B cell (primary cell): ENCODE measurements around the gene SCARB2. TPM values are rescaled to one million over a fixed set of nuclear protein-coding genes. Genes with fewer than 3 reads are reported as not detected.

Source experiments
- ATAC-seq: fragments of 200-7000 bp; cut with Tn5 transposase; one replicate; pipeline ENCODE4 v1.10.0; 2021; ENCODE audit warnings: low read depth, mild to moderate bottlenecking, moderate number of reproducible peaks, moderate library complexity
- CTCF ChIA-PET: fragments of 350-600 bp; sonication (Branson Sonifier 250); formaldehyde crosslinking; loops from one replicate; lab custom pipeline; 2021; ENCODE audit warnings: antibody characterized with exemption, inconsistent platforms; lab: Charles Lee
- POLR2A ChIA-PET: fragments of 350-600 bp; sonication (Branson Sonifier 250); formaldehyde crosslinking; loops from one replicate; lab custom pipeline; 2021; ENCODE audit warnings: antibody characterized with exemption; lab: Charles Lee
- DNase-seq: peaks from one replicate; pipeline ENCODE4 v3.0.0; 2013
- H2AFZ ChIP-seq: 2 replicates; pipeline ENCODE4 v1.6.1; 2012; ENCODE audit warnings: mild to moderate bottlenecking, low read depth, low read length; ENCODE audit not compliant: insufficient read depth, poor library complexity, severe bottlenecking
- H3K27ac ChIP-seq, 2 donors: 1 replicate in 1 of 2; 2 replicates in 1 of 2; pipeline ENCODE4 v1.5.1; 2012 to 2013; ENCODE audit warnings: low read length in 2 of 2, mild to moderate bottlenecking in 2 of 2, moderate library complexity in 1 of 2
- H3K27me3 ChIP-seq, 4 experiments: fragments of 200-600 bp in 1 of 4; sonication (generic) in 1 of 4; replicated peaks in 1 of 4; 1 replicate in 2 of 4; 2 replicates in 2 of 4; pipeline versions ENCODE4 v1.6.1 to v1.7.0; 2013 to 2016; ENCODE audit warnings: low read length in 3 of 4, mild to moderate bottlenecking in 2 of 4, mixed read lengths in 1 of 4, moderate library complexity in 1 of 4; ENCODE audit not compliant: insufficient read depth in 4 of 4, control insufficient read depth in 3 of 4; ENCODE audit errors: control extremely low read depth in 1 of 4
- H3K36me3 ChIP-seq, 2 experiments: replicated peaks in 1 of 2; 1 replicate in 1 of 2; 2 replicates in 1 of 2; pipeline versions ENCODE4 v1.6.1 to v1.7.1; 2013; ENCODE audit warnings: low read length in 1 of 2; ENCODE audit not compliant: insufficient read depth in 2 of 2, control insufficient read depth in 1 of 2; ENCODE audit errors: control extremely low read depth in 1 of 2, extremely low read depth in 1 of 2
- H3K4me1 ChIP-seq, 2 donors: fragments of 200-600 bp in 1 of 2; sonication (generic) in 1 of 2; 1 replicate in 1 of 2; 2 replicates in 1 of 2; pipeline versions ENCODE4 v1.5.1 to v1.6.1; 2013 to 2017; ENCODE audit warnings: low read length in 2 of 2; ENCODE audit not compliant: control insufficient read depth in 2 of 2, insufficient read depth in 2 of 2
- H3K4me2 ChIP-seq: replicated peaks from 2 replicates; pipeline ENCODE3; 2012; ENCODE audit warnings: mild to moderate bottlenecking, low read depth, low read length; ENCODE audit not compliant: poor library complexity, severe bottlenecking
- H3K4me3 ChIP-seq, 5 experiments: fragments of 200-600 bp in 1 of 5; sonication (generic) in 1 of 5; 1 replicate in 3 of 5; 2 replicates in 2 of 5; pipeline versions ENCODE4 v1.5.1 to v1.7.0; 2011 to 2016; ENCODE audit warnings: low read length in 4 of 5, mild to moderate bottlenecking in 4 of 5, low read depth in 2 of 5, control low read depth in 1 of 5, moderate library complexity in 1 of 5; ENCODE audit not compliant: insufficient read depth in 1 of 5; ENCODE audit errors: control extremely low read depth in 1 of 5, extremely low read depth in 1 of 5
- H3K79me2 ChIP-seq: fragments of 200-600 bp; sonication (generic); one replicate; pipeline ENCODE4 v1.6.0; 2016; ENCODE audit warnings: low read length; ENCODE audit not compliant: control insufficient read depth, insufficient read depth
- H3K9ac ChIP-seq: fragments of 200-600 bp; sonication (generic); 2 replicates; pipeline ENCODE4 v1.6.1; 2017; ENCODE audit warnings: mild to moderate bottlenecking, low read length, moderate library complexity
- H3K9me3 ChIP-seq, 3 donors: one replicate each; pipeline versions ENCODE4 v1.6.1 to v1.7.1; 2013; ENCODE audit warnings: low read length in 2 of 3; ENCODE audit not compliant: control insufficient read depth in 2 of 3, insufficient read depth in 1 of 3; ENCODE audit errors: control extremely low read depth in 1 of 3
- H4K20me1 ChIP-seq: 2 replicates; pipeline ENCODE4 v1.6.0; 2012; ENCODE audit warnings: mild to moderate bottlenecking, low read length; ENCODE audit not compliant: insufficient read depth, control insufficient read depth, poor library complexity, severe bottlenecking
- H3K27ac Mint-ChIP-seq: one replicate; pipeline ENCODE4 v1.8.0; 2021; ENCODE audit warnings: mixed read lengths
- H3K27me3 Mint-ChIP-seq: one replicate; pipeline ENCODE4 v1.8.0; 2021; ENCODE audit warnings: mixed read lengths
- H3K4me1 Mint-ChIP-seq: one replicate; pipeline ENCODE4 v1.8.0; 2021; ENCODE audit warnings: mixed read lengths
- H3K4me3 Mint-ChIP-seq: one replicate; pipeline ENCODE4 v1.8.0; 2021; ENCODE audit warnings: mixed read lengths
- H3K9me3 Mint-ChIP-seq: one replicate; pipeline ENCODE4 v1.8.0; 2022; ENCODE audit warnings: mixed read lengths; ENCODE audit not compliant: insufficient read depth
- CTCF ChIP-seq: fragments of 200-600 bp; IDR thresholded peaks from one replicate; pipeline ENCODE4 v1.8.0; 2022; ENCODE audit warnings: antibody characterized with exemption, mild to moderate bottlenecking
- EZH2 ChIP-seq: IDR thresholded peaks from 2 replicates; pipeline ENCODE4 v1.6.1; 2012; ENCODE audit warnings: borderline replicate concordance, low read depth, mild to moderate bottlenecking, moderate library complexity, low read length; ENCODE audit not compliant: insufficient read depth, poor library complexity, severe bottlenecking
- WGBS: methylation state at CpG from one replicate; pipeline ENCODE4 v1.1.5; 2013; ENCODE audit warnings: missing lambda C conversion rate; ENCODE audit not compliant: insufficient coverage; 5-methylcytosine and 5-hydroxymethylcytosine counted together
- intact Hi-C: fragments of 100-400 bp; cut with micrococcal nuclease; formaldehyde crosslinking; loops from one replicate; pipeline ENCODE4 v1.10.0; 2022
- polyA plus RNA-seq: library from polyadenylated mRNA; depleted of rRNA; stranded (reverse); fragments of >200 nt; gene quantifications from 2 replicates; pipeline ENCODE4 v1.2.3, GENCODE V29; 2012
- total RNA-seq, 2 donors: library from RNA; stranded (reverse); fragments of 120-200 nt in 1 of 2; gene quantifications; 1 replicate in 1 of 2; 2 replicates in 1 of 2; pipeline versions ENCODE4 v1.2.3 to v1.2.4, GENCODE V29; 2013 to 2022

SCARB2 gene
- total and polyA plus RNA-seq, 2 donors (not counting 1 experiment from before 2014, with no cell fraction given): 7.8 to 30.3 TPM

- ATAC-seq: no peak
- Histone ChIP-seq H3K9me3 (peaks cover 0 to 7% (median 0%) of the 10 kb centered on the region in 3 donors), H4K20me1 (peaks cover 11% of the 10 kb centered on the region), H3K36me3 (peaks cover 6 to 12% of the 10 kb centered on the region in 2 experiments), H3K27ac (no peak overlapping the region), H3K4me1 (no peaks in the 10 kb centered on the region), H3K4me3 (no peak overlapping the region), H2AFZ (no peak overlapping the region), H3K4me2 (no peak overlapping the region), H3K79me2 (peaks cover 11% of the 10 kb centered on the region), H3K27me3 (no peaks in the 10 kb centered on the region), H3K9ac (no peak overlapping the region)
- no peaks in the 10 kb centered on the region for H3K27me3 Mint-ChIP-seq
- H3K27ac Mint-ChIP-seq: no peak overlapping the region
- TF ChIP-seq CTCF (no peak), EZH2 (no peak)
- DNase-seq: no peak
- H3K4me3 Mint-ChIP-seq: no peak overlapping the region
- CTCF ChIA-PET: interaction anchor here (2.8 kb wide), 1 partner anchor 8 kb away, joined by 14 read pairs; no protein-coding TSS in a partner anchor
- no peaks in the 10 kb centered on the region for H3K4me1 Mint-ChIP-seq
- POLR2A ChIA-PET: interaction anchor here (0.5 kb wide), 1 partner anchor 11 kb away, joined by 3 read pairs; no protein-coding TSS in a partner anchor
- intact Hi-C loops: no loop called here
- no peaks in the 10 kb centered on the region for H3K9me3 Mint-ChIP-seq
Observed at GRCh38 chr4:76188149-76188548, 25.5 kb downstream of the SCARB2 start.

GRCh38 chr4:76187152-76187551 is 26.5 kb downstream of the SCARB2 start:
- no peak for TF ChIP-seq CTCF
- no peak for TF ChIP-seq EZH2
- H3K9me3 Mint-ChIP-seq: no peaks in the 10 kb centered on the region
- Histone ChIP-seq H3K4me2 (no peak overlapping the region), H3K4me3 (no peak overlapping the region), H3K9ac (no peak overlapping the region), H2AFZ (no peak overlapping the region), H3K27ac (no peak overlapping the region), H4K20me1 (peaks cover 11% of the 10 kb centered on the region), H3K4me1 (no peaks in the 10 kb centered on the region), H3K79me2 (peaks cover 4% of the 10 kb centered on the region), H3K36me3 (peaks cover 4 to 5% of the 10 kb centered on the region in 2 experiments), H3K9me3 (no peaks in the 10 kb centered on the region), H3K27me3 (no peaks in the 10 kb centered on the region)
- intact Hi-C loops: no loop called here
- ChIA-PET CTCF (no interaction called here), POLR2A (no interaction called here)
- no peak for DNase-seq
- no peak overlapping the region for H3K4me3 Mint-ChIP-seq
- no peaks in the 10 kb centered on the region for H3K27me3 Mint-ChIP-seq
- WGBS: no CpG with 5 or more reads among the region's 3 CpGs
- H3K27ac Mint-ChIP-seq: no peak overlapping the region
- ATAC-seq: no peak
- H3K4me1 Mint-ChIP-seq: no peaks in the 10 kb centered on the region
